ENCODE measurements around the gene RASGRP1.

RASGRP1 gene

GRCh38 chr15:38460543-38460942 is 104.1 kb downstream of the RASGRP1 start:
- Histone ChIP-seq H3K9me3 (no peaks in the 10 kb centered on the region), H3K4me3 (no peak overlapping the region), H3K27ac (no peak overlapping the region), H3K36me3 (peaks cover 0 to 12% (median 0%) of the 10 kb centered on the region in 3 donors), H3K27me3 (no peaks in the 10 kb centered on the region), H3K4me1 (peaks cover 0 to 12% (median 8%) of the 10 kb centered on the region in 4 donors)
- intact Hi-C loops (cut with DNase I; ENCODE audit: low total_unique reads), result no loop called here
- TF ChIP-seq, protein P1, sequence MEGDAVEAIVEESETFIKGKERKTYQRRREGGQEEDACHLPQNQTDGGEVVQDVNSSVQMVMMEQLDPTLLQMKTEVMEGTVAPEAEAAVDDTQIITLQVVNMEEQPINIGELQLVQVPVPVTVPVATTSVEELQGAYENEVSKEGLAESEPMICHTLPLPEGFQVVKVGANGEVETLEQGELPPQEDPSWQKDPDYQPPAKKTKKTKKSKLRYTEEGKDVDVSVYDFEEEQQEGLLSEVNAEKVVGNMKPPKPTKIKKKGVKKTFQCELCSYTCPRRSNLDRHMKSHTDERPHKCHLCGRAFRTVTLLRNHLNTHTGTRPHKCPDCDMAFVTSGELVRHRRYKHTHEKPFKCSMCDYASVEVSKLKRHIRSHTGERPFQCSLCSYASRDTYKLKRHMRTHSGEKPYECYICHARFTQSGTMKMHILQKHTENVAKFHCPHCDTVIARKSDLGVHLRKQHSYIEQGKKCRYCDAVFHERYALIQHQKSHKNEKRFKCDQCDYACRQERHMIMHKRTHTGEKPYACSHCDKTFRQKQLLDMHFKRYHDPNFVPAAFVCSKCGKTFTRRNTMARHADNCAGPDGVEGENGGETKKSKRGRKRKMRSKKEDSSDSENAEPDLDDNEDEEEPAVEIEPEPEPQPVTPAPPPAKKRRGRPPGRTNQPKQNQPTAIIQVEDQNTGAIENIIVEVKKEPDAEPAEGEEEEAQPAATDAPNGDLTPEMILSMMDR (IDR thresholded peaks at IDR 0.05), result no peak
- DNase-seq, result no peak

GRCh38 chr15:38459480-38459879 is 105.1 kb downstream of the RASGRP1 start:
- no peak overlapping the region for H3K4me3 ChIP-seq
- TF ChIP-seq, protein P1 (IDR thresholded peaks at IDR 0.05), result no peak
- intact Hi-C loops (cut with DNase I; ENCODE audit: low total_unique reads), result no loop called here

GRCh38 chr15:38458646-38459045 is 106.0 kb downstream of the RASGRP1 start:
- Histone ChIP-seq H3K4me3 (no peak overlapping the region), H3K4me1 (peaks cover 0 to 20% (median 15%) of the 10 kb centered on the region in 4 donors), H3K27me3 (no peaks in the 10 kb centered on the region), H3K27ac (no peak overlapping the region), H3K9me3 (no peaks in the 10 kb centered on the region), H3K36me3 (peaks cover 0 to 12% (median 0%) of the 10 kb centered on the region in 3 donors)
- DNase-seq, result no peak
- TF ChIP-seq, protein P1 (IDR thresholded peaks at IDR 0.05), result no peak
- intact Hi-C loops (cut with DNase I; ENCODE audit: low total_unique reads), result no loop called here

More at GRCh38 chr15:38459480-38459879, 105.1 kb downstream of the RASGRP1 start:
- H3K36me3 ChIP-seq, result peaks cover 0 to 12% (median 0%) of the 10 kb centered on the region in 3 donors
- no peak for DNase-seq
- H3K27me3 ChIP-seq, result no peaks in the 10 kb centered on the region
- peaks cover 0 to 20% (median 15%) of the 10 kb centered on the region in 4 donors for H3K4me1 ChIP-seq
- no peak overlapping the region for H3K27ac ChIP-seq
- no peaks in the 10 kb centered on the region for H3K9me3 ChIP-seq

DNA sequence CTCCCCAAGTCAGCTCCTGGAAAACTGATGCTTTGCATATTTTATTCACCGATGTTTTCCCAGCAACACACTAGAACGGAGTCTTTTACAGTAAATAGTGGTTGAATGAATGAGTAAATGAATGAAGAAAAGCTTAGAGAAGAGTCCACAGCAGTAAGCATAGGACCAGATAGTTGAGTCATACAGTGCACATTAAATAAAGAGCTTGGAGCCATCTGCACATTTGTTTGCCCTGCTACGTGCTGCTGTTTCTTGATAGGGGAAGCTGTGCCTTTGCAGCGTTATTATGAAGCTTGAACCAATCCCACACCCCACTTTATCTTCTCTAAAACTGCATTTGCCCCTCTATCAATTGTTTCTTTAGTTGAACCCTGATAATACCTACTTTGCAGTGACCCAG is 109.5 kb downstream of the RASGRP1 start:
- Histone ChIP-seq H3K27me3 (no peaks in the 10 kb centered on the region), H3K27ac (peak overlapping the region in 1 of 2 donors; percentile 83), H3K4me1 (peaks cover 0 to 23% (median 16%) of the 10 kb centered on the region in 4 donors), H3K4me3 (peak overlapping the region; percentile 64 to 80), H3K9me3 (no peaks in the 10 kb centered on the region), H3K36me3 (peaks cover 0 to 12% (median 0%) of the 10 kb centered on the region in 3 donors)
- intact Hi-C loops (cut with DNase I; ENCODE audit: low total_unique reads), result no loop called here
- DNase-seq, result no peak
- TF ChIP-seq, protein P1 (IDR thresholded peaks at IDR 0.05), result no peak

DNA sequence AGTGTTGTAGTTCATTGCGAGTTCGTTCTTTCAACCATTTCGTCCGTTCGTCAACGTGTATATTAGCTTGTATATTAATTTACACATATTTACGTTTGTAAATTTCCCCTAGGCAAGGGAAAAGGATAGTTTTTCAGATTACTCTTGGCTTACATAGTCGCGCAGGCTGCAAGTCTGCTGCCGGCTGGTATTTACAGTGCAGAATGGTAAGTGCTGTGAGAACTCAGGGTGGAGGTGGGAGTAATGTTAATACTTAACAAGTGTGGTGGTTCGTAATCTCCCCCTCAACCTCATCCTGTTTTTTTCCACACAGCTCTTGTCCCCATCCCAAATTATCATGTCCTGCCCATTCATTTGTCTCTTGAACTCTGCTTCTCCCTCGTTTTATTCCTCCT is 109.9 kb downstream of the RASGRP1 start:
- DNase-seq, result no peak
- Histone ChIP-seq H3K36me3 (peaks cover 0 to 11% (median 0%) of the 10 kb centered on the region in 3 donors), H3K4me3 (peak overlapping the region; percentile 64 to 80), H3K27me3 (no peaks in the 10 kb centered on the region), H3K9me3 (no peaks in the 10 kb centered on the region), H3K27ac (peak overlapping the region; percentile 83 to 89), H3K4me1 (peaks cover 0 to 23% (median 16%) of the 10 kb centered on the region in 4 donors)
- TF ChIP-seq, protein P1 (IDR thresholded peaks at IDR 0.05), result no peak
- intact Hi-C loops (cut with DNase I; ENCODE audit: low total_unique reads), result no loop called here
